ENCODE measurements around the gene RELN. TPM values are rescaled to one million over a fixed set of nuclear protein-coding genes. Genes with fewer than 3 reads are reported as not detected.
"Not testable (repeated sequence)": the region's sequence is repeated elsewhere in the genome, so short reads cannot be mapped to it uniquely, and the experiment has no call there.

RELN gene
- total RNA-seq, 1 donor from 2014 or later, result not detected

GRCh38 chr7:103821092-103821491, 168.4 kb downstream of the RELN start:
- H3K27me3 Mint-ChIP-seq (ENCODE audit: insufficient read depth), result no peaks in the 10 kb centered on the region
- intact Hi-C loops (cut with micrococcal nuclease), result no loop called here
- no peaks in the 10 kb centered on the region for H3K4me1 Mint-ChIP-seq (ENCODE audit: low read depth)
- no peak overlapping the region for H3K4me3 Mint-ChIP-seq
- no peaks in the 10 kb centered on the region for H3K9me3 Mint-ChIP-seq
- no peaks in the 10 kb centered on the region for H3K36me3 Mint-ChIP-seq (ENCODE audit: low read depth)
- no peak for DNase-seq (ENCODE audit: low spot score)
- H3K27ac Mint-ChIP-seq, result no peak overlapping the region

DNA sequence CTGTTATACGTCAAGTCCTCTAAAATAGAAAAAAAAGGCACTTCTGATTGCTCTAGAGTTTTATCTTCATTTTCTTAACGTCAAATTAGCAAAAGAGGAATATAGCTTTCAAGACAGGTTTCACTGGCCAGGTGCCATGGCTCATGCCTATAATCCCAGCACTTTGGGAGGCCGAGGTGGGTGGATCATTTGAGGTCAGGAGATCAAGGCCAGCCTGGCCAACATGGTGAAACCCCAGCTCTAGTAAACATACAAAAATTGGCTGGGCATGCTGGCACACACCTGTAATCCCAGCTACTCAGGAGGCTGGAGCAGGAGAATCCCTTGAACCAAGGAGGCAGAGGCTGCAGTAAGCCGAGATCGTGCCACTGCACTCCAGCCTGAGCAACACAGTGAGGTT, 173.5 kb downstream of the RELN start:
- DNase-seq (ENCODE audit: low spot score); H3K4me1 Mint-ChIP-seq (ENCODE audit: low read depth); H3K27me3 Mint-ChIP-seq (ENCODE audit: insufficient read depth); H3K9me3 Mint-ChIP-seq; H3K36me3 Mint-ChIP-seq (ENCODE audit: low read depth); intact Hi-C loops (cut with micrococcal nuclease); H3K4me3 Mint-ChIP-seq; H3K27ac Mint-ChIP-seq: not testable (repeated sequence)

DNA sequence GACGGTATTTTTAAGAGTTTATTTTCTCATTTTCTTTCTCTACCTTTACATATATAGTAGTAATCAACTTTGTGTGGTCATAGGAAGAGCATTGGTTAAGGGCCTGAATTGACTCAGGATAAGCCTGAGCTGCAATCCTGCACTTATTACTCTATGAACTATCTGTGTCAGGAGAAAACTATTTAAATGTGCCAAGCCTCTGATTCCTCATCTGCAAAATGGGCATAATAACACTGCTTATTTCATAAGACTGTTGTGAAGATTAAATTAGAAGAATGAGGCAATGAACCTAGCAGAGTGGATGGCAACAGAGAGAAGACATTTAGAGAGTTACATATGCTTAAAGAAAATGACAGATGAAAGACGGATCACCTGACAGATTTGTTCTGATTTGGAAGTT, 175.5 kb downstream of the RELN start:
- intact Hi-C loops (cut with micrococcal nuclease), result no loop called here
- Mint-ChIP-seq H3K27ac (no peak overlapping the region), H3K9me3 (no peaks in the 10 kb centered on the region), H3K27me3 (ENCODE audit: insufficient read depth) (no peaks in the 10 kb centered on the region), H3K36me3 (ENCODE audit: low read depth) (no peaks in the 10 kb centered on the region), H3K4me1 (ENCODE audit: low read depth) (no peaks in the 10 kb centered on the region), H3K4me3 (no peak overlapping the region)
- DNase-seq (ENCODE audit: low spot score), result no peak

GRCh38 chr7:103811997-103812396, 177.5 kb downstream of the RELN start:
- no peak overlapping the region for H3K27ac Mint-ChIP-seq
- DNase-seq (ENCODE audit: low spot score), result no peak

GRCh38 chr7:103811290-103811689, 178.2 kb downstream of the RELN start:
- Mint-ChIP-seq H3K27ac (no peak overlapping the region), H3K4me3 (no peak overlapping the region), H3K36me3 (ENCODE audit: low read depth) (no peaks in the 10 kb centered on the region), H3K4me1 (ENCODE audit: low read depth) (no peaks in the 10 kb centered on the region), H3K9me3 (no peaks in the 10 kb centered on the region), H3K27me3 (ENCODE audit: insufficient read depth) (no peaks in the 10 kb centered on the region)
- no peak for DNase-seq (ENCODE audit: low spot score)
- intact Hi-C loops (cut with micrococcal nuclease), result no loop called here

More at GRCh38 chr7:103811997-103812396, 177.5 kb downstream of the RELN start:
- no peaks in the 10 kb centered on the region for H3K36me3 Mint-ChIP-seq (ENCODE audit: low read depth)
- H3K4me1 Mint-ChIP-seq (ENCODE audit: low read depth), result no peaks in the 10 kb centered on the region
- intact Hi-C loops (cut with micrococcal nuclease), result no loop called here
- no peak overlapping the region for H3K4me3 Mint-ChIP-seq
- no peaks in the 10 kb centered on the region for H3K27me3 Mint-ChIP-seq (ENCODE audit: insufficient read depth)
- H3K9me3 Mint-ChIP-seq, result no peaks in the 10 kb centered on the region

GRCh38 chr7:103810112-103810744, 179.2 kb downstream of the RELN start:
- H3K9me3 Mint-ChIP-seq, result no peaks in the 10 kb centered on the region
- no peak overlapping the region for H3K4me3 Mint-ChIP-seq
- H3K36me3 Mint-ChIP-seq (ENCODE audit: low read depth), result no peaks in the 10 kb centered on the region
- no peaks in the 10 kb centered on the region for H3K27me3 Mint-ChIP-seq (ENCODE audit: insufficient read depth)
- no peaks in the 10 kb centered on the region for H3K4me1 Mint-ChIP-seq (ENCODE audit: low read depth)
- no peak for DNase-seq (ENCODE audit: low spot score)
- intact Hi-C loops (cut with micrococcal nuclease), result no loop called here
- H3K27ac Mint-ChIP-seq, result no peak overlapping the region

DNA sequence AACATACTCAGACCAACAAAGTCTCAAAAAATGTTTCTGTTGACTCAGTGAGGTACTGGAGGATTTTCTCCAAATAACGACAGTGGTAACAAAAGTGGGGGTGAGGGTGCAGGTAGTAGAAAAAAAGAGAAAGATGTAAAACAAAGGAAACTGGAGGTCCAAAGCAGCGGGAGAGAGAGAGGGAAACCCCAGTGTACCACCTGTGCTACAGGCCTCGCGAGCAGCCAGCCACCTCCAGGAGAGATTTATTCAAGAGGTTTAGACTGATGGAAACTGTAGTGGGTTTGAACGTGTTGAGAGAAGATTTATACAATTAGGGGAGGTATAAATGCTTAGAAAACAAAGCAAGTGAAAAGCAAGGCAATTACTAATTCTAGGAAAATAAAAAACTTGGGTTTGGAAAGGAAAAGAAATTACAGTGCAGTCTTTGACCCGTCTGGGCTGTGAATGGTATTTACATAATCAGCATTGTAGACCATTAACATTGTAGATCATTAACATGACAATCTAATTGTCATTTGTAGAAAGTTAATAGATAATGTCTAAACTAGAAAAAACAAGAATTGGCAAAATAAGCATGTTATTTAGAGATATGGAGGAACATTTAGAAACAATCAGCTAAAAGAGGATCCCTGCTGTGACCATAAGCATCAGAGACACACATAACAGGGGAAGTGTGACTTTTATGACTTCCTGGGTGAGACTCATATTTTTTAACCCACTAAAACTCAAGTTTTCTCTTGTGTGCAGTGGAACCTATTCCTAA, 180.0 kb downstream of the RELN start:
- H3K27me3 Mint-ChIP-seq (ENCODE audit: insufficient read depth), result no peaks in the 10 kb centered on the region
- H3K9me3 Mint-ChIP-seq, result no peaks in the 10 kb centered on the region
- H3K27ac Mint-ChIP-seq, result no peak overlapping the region
- intact Hi-C loops (cut with micrococcal nuclease), result no loop called here
- no peak for DNase-seq (ENCODE audit: low spot score)
- no peak overlapping the region for H3K4me3 Mint-ChIP-seq
- no peaks in the 10 kb centered on the region for H3K36me3 Mint-ChIP-seq (ENCODE audit: low read depth)
- no peaks in the 10 kb centered on the region for H3K4me1 Mint-ChIP-seq (ENCODE audit: low read depth)

GRCh38 chr7:103805346-103805745, 184.1 kb downstream of the RELN start:
- Mint-ChIP-seq H3K9me3 (no peaks in the 10 kb centered on the region), H3K4me1 (ENCODE audit: low read depth) (no peaks in the 10 kb centered on the region), H3K36me3 (ENCODE audit: low read depth) (no peaks in the 10 kb centered on the region), H3K4me3 (no peak overlapping the region), H3K27ac (no peak overlapping the region), H3K27me3 (ENCODE audit: insufficient read depth) (no peaks in the 10 kb centered on the region)
- no peak for DNase-seq (ENCODE audit: low spot score)
- intact Hi-C loops (cut with micrococcal nuclease), result no loop called here

DNA sequence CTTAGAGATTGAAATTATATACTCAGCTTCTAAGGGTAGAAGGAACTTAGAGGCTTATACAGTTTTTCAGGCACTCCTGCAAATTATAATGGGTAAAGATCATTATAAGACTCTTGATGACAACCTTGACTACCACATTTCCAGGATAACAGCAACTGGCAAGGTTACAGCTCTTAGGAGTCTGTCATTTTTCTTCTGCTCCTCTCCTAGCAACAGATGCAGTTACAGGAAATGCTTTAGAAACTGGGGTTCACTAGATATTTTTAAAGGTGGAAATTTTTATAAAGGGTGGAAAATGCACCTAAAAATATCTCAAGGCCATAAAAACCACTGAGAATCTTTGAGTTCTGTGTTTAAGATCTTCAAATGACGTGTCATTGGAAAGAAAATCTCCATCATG, 185.8 kb downstream of the RELN start:
- no peaks in the 10 kb centered on the region for H3K27me3 Mint-ChIP-seq (ENCODE audit: insufficient read depth)
- intact Hi-C loops (cut with micrococcal nuclease), result no loop called here
- no peak overlapping the region for H3K27ac Mint-ChIP-seq
- H3K9me3 Mint-ChIP-seq, result no peaks in the 10 kb centered on the region
- no peaks in the 10 kb centered on the region for H3K4me1 Mint-ChIP-seq (ENCODE audit: low read depth)
- no peak overlapping the region for H3K4me3 Mint-ChIP-seq
- no peak for DNase-seq (ENCODE audit: low spot score)
- H3K36me3 Mint-ChIP-seq (ENCODE audit: low read depth), result no peaks in the 10 kb centered on the region

GRCh38 chr7:103799298-103799697, 190.2 kb downstream of the RELN start:
- no peaks in the 10 kb centered on the region for H3K27me3 Mint-ChIP-seq (ENCODE audit: insufficient read depth)
- intact Hi-C loops (cut with micrococcal nuclease), result no loop called here
- H3K36me3 Mint-ChIP-seq (ENCODE audit: low read depth), result no peaks in the 10 kb centered on the region
- H3K9me3 Mint-ChIP-seq, result no peaks in the 10 kb centered on the region
- no peak overlapping the region for H3K27ac Mint-ChIP-seq
- no peak for DNase-seq (ENCODE audit: low spot score)
- H3K4me1 Mint-ChIP-seq (ENCODE audit: low read depth), result no peaks in the 10 kb centered on the region
- H3K4me3 Mint-ChIP-seq, result no peak overlapping the region

DNA sequence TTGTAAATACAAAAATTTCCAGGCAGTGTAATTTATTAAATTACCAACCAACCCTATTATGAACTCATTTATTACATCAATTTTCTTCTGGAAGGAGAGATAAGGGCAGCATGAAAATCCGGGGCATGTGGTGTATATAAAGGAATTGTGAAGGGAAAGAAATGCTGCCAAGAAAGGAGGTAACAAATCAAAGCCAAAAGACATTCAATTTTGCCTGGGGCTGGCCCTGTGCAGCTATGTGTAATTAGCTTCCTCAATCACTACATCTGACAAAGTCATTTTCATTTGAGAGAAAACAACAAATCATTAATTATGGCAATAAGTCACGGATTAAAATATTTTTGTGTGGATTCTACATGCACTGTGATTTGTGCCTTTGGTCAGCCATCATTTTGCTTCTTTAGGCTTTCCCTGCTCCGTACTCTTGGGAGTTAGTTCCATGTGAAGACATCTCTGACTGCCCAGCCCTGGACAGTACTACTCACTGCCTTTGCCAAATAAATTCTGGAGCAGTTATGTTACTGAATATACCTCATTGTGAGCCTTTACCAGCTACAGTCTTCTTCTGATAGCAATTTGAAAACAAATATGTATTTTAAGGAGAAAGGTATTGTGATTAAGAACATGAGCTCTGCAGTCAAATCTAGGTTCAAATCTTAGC, 191.7 kb downstream of the RELN start:
- DNase-seq (ENCODE audit: low spot score), result no peak
- no peaks in the 10 kb centered on the region for H3K4me1 Mint-ChIP-seq (ENCODE audit: low read depth)
- no peaks in the 10 kb centered on the region for H3K9me3 Mint-ChIP-seq
- no peak overlapping the region for H3K4me3 Mint-ChIP-seq
- no peaks in the 10 kb centered on the region for H3K27me3 Mint-ChIP-seq (ENCODE audit: insufficient read depth)
- H3K27ac Mint-ChIP-seq, result no peak overlapping the region
- no peaks in the 10 kb centered on the region for H3K36me3 Mint-ChIP-seq (ENCODE audit: low read depth)
- intact Hi-C loops (cut with micrococcal nuclease), result no loop called here

- no peak for DNase-seq (ENCODE audit: low spot score)
- no peaks in the 10 kb centered on the region for H3K4me1 Mint-ChIP-seq (ENCODE audit: low read depth)
- no peak overlapping the region for H3K4me3 Mint-ChIP-seq
- no peaks in the 10 kb centered on the region for H3K9me3 Mint-ChIP-seq
- H3K27me3 Mint-ChIP-seq (ENCODE audit: insufficient read depth), result no peaks in the 10 kb centered on the region
- H3K36me3 Mint-ChIP-seq (ENCODE audit: low read depth), result no peaks in the 10 kb centered on the region
- no peak overlapping the region for H3K27ac Mint-ChIP-seq
- intact Hi-C loops (cut with micrococcal nuclease), result no loop called here
Measured at GRCh38 chr7:103796327-103796962, 193.0 kb downstream of the RELN start.

GRCh38 chr7:103795787-103796186, 193.7 kb downstream of the RELN start:
- no peak overlapping the region for H3K27ac Mint-ChIP-seq
- no peaks in the 10 kb centered on the region for H3K27me3 Mint-ChIP-seq (ENCODE audit: insufficient read depth)
- no peaks in the 10 kb centered on the region for H3K36me3 Mint-ChIP-seq (ENCODE audit: low read depth)
- DNase-seq (ENCODE audit: low spot score), result no peak
- H3K4me1 Mint-ChIP-seq (ENCODE audit: low read depth), result no peaks in the 10 kb centered on the region
- H3K4me3 Mint-ChIP-seq, result no peak overlapping the region
- intact Hi-C loops (cut with micrococcal nuclease), result no loop called here
- no peaks in the 10 kb centered on the region for H3K9me3 Mint-ChIP-seq
